Activated CD4-positive, alpha-beta T cell treated with anti-CD3 and anti-CD28 coated beads, Interleukin-2, amount 50 U/mL, for 1 hour (primary cell): Measurements from ENCODE around the gene INTS6L.
"Not testable (repeated sequence)": the region's sequence is repeated elsewhere in the genome, so short reads cannot be mapped to it uniquely, and the experiment has no call there.

ENCODE experiments used
- DNase-seq: peaks from one replicate; pipeline ENCODE4 v3.0.0-alpha.2; 2020

INTS6L gene

DNA sequence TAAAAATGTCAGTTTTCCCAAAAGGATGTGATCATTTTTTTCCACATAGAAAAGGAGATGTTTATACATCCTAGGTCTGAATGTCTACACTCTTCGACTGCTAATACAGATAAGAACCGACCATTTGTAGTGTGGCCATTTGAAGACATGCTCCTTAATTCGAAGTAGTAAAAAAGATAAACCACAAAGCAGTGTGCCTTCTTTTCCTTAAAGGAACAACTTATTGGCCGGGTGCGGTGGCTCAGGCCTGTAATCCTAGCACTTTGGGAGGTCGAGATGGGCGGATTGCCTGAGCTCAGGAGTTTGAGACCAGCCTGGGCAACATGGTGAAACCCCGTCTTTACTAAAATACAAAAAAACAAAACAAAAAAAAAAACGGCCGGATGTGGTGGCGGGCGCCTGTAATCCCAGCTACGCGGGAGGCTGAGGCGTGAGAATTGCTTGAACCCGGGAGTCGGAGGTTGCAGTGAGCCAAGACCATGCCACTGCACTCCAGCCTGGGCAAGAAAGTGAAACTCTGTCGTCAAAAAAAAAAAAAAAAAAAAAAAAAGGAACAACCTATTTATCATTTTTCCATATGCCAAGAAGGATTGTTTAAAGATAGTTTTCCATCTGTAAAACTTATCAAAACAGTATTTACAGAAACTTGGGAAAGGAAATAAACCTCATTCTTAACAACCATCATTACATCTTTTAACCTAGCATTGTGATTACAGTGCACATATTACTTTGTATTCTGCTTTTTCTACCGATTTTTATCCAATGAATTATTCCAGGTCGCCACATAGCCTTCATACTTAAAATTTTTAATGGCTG lies 2.6 kb downstream of the INTS6L start:
- DNase-seq = no peak

DNA sequence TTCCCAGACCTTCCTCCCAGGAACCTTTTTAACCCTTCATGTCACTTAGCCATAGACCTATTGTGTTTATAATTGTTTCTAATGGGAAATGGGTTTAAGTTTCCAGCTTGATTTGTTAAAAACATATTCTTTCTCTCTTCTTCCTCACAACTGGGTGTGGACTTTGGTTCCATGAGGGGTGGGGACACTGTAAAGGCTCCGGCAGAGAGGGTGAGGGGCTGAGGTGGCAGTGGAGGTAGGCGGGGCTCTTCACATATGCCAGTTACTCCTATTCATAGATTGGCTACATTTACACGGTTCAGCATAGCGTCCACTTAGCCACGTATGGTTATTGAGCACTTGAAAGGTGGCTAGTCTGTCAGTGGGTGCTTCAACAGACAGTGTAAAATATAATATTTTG lies 7.8 kb downstream of the INTS6L start:
- no peak for DNase-seq

DNA sequence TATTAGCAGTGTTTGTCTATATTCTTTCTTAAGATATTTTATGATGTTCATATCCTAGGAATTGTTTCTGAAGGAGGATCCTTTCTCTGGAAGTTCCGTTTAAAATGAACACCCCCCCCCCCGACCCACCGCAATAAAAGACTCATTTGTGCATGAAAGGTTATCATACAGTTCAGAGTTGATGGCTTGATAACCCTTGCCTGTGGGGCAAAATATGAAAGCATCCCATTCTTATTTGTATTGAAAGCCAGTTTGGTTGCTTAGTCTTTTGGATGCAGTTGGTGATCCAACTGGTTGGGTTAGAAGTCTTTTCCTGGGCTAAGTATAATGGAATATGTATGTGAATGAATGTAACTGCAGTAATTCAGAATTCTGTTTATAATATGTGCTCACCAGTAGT lies 8.3 kb downstream of the INTS6L start:
- DNase-seq = no peak

DNA sequence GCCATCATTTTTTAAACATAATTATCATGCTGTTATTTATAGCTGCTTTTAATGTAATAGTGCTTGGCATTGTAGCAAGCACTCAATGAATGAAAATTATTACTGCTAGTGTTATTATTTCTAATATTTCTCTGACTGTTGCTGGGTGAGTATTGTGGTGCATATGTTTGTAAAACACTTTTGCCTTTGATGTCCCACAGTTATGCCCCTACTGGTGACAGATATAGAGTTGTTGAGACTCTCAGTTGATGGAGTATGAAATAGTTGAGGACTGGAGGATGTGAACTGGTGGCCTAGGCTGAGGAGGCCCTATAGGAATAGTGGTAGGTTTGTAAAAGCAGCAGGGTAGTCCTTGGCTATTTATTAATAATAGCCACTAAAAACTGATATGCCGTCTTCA lies 9.6 kb downstream of the INTS6L start:
- no peak for DNase-seq

DNA sequence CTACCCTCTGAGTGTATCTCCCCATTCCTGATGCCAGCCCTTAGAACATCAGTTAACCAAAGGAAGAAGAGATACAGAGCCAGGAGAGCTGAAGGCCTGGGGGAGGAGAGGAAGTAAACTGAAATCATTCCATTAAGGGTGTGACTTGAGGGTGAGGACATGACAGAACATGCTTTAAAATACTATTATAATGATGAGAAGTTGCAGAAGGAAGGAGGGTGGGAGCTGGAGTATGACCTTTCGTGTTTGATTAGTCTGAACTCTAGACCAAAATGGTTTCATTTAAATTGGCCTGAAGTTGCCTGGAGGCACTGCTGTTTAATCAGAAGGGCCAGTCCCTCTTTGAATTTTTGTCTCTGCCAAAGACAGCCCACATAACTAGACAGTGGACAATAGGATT lies 11.4 kb downstream of the INTS6L start:
- no peak for DNase-seq

DNA sequence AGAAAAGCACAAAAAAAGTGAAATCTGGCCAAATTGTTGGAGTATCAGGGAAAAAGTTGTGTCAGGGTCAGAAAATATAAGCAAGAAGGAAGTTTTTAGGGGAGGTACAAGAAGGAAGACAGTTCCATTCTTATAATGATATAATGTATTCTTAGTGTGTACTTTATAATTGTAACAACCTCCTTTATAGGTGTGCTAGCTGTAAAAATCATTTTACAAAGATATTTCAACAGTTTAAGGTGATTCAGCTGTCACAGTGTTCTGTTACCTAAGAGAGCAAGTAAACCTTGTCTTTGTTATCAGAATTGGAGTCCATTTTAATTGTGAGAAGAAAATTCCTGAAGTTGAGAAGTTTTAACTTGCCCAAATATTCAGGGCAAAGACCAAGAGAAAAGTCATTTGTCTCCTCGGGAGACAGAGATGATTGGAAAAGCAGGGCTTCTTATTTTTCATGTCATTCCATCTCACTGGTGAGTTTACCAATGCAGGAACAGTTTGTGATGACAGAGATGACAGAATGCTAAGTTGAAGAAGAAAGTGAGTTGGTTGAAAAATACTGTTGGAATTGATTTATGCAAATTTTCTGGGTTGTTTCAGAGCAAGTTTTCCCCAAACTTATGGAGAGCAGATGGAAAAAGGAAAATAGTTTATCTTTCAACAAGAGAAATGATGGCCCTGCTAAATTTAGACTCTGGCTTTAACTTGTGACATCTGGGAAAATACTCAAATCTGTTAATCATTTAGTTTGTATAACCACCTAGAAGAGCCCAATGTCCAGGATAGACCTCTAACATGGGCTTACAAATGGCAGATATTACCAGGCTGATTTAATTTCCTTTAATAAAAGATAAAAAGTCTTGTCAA lies 14.8 kb downstream of the INTS6L start:
- DNase-seq = no peak

DNA sequence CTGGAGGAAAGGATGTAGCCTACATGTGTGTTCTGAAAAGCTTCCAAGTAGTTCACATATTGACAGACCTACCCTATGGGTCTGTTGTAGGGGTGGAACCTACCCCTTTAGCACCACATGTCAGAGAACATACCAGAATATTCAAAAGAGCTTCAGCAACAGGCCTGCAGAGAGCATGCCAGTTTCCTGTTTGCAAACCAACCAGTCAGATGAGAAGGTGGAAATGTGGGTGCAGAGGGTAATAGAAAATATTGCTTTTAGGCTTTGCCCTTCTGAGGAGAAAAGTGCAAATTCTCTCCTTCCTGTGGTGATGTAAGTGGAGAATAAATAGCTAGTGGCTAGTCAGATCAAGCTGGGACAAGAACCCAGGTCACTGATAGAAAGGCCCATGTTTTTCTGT lies 16.4 kb downstream of the INTS6L start:
- DNase-seq = no peak

DNA sequence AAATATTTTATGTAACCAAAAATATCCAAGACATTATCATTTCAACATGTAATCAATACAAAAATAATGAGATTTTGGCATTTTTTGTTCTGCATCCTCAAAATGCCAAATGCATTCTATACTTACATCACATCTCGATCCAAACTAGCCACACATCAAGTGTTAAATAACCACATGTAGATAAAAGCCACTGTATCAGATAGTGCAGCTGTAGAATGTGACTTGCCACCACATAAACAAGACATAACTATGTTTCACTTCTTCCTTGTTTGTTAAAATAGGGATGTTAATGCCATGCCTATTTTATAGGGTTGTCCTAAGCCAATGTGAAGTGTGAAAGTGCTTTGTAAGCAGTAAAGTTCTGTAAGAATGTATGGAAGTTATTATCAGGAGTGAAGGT lies 20.9 kb downstream of the INTS6L start:
- no peak for DNase-seq

DNA sequence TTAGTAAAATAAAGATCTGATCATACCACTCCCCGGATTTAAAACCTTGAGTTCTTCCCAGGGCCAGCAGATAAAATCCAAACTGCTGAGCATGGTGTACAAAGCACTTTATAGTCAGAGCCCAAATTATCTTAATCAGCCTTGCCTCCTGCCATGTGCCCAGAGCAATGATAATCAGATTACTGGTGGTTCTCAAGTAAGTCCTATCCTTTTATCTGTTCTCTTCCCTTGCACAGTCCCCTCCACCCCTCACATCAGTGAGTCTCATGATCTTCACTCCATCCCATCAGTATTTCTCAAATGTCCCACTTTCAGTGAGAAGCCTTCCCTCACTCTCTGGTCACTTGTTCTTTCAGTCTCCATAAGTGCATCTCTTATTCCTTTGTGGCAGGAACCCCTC lies 22.7 kb downstream of the INTS6L start:
- no peak for DNase-seq

DNA sequence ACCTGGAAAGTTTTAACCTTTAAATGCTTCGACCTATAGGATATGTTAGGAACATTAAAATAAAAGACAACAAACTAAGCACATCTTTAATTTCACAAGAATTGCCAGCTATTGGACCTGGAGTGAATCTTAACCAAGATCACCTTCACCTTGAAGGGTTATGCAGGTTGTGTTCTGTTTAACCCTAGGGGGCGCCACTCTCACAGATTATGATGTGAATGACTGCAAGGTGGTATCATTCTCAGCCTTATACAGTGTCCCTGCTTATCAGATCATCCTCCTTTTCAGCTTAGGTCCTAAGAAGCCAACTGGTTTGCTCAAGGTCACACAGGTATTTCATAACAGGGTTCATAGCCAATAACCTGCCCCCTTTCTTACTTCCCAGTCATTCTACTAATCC lies 23.5 kb downstream of the INTS6L start:
- peak; percentile 14 for DNase-seq

DNA sequence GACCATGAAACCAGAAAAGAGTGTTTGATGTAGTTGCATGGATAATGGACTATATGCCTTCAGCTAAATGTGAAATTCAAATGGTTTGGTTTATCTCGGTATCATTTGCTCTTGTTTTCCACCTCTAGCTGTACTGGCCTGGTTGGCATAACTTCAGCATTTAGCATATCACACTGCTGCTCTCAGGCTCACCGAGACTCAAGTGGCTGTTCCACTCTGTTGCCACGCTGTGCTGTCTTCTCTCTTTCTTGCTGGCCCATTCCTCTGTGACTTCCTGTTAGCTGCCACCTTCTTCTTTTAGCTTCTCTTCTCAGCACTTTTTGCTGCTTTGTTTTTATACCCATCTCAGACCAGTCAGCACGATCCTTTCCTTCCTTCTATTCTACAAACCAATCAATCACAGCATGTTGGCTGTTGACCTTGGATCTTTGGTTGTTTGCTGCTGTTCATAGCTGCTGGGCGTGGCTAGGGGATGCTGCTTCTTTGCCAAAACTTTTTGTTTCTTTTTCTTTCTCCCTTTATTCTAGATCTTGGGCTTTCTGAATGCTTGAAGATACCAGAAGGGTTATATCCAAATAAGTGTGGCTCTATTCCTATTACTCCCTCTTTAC lies 24.0 kb downstream of the INTS6L start:
- no peak for DNase-seq

DNA sequence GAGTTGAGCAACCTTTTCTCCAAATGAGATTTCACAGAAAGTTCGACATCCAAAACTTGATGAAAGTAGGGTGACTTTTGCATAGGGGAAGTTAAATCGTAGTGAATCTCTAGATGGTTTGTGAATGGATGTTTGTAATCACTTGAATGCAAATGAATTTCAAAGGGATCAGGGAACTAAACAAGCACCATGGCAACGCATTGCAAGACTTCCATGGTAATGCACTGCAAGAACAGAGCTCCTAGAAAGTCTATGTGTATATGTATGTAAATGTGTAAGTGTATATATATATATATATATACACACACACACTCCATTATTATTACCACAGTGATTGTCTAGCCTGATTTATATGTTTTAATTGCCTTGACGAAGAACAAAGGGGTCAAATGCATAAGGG lies 27.3 kb downstream of the INTS6L start:
- no peak for DNase-seq

DNA sequence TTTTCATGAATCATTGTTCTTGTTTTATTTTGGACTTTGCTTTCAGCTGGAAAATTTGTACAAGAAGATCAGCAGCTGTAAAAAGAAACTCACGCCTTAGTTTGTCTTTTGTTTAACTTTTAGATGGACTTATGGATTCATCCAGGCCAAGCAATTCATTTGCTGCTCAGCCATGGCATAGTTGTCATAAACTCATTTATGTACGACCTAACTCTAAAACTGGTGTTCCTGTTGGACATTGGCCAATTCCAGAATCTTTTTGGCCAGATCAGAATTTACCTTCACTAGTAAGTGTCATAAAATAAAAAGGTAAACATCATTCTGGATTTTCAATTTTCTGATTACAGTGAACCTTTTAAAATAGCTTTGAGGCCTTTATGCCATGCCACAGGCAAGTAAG lies 29.1 kb downstream of the INTS6L start:
- no peak for DNase-seq

DNA sequence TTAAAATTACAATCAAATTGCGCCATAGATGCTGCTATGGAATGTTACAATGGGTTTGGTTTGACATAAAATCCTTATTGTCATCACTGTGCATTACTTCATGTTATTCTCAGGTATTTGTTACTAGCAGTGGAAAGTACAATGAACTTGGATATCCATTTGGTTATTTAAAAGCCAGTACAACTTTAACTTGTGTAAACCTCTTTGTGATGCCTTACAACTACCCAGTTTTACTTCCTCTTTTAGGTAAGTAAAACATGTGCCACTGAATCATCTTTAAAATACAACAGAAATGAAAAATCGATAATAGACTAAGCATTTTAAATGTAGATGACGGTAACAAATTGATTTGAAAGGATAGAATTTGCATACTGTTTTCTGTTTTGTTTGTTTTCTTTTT lies 35.6 kb downstream of the INTS6L start:
- no peak for DNase-seq

DNA sequence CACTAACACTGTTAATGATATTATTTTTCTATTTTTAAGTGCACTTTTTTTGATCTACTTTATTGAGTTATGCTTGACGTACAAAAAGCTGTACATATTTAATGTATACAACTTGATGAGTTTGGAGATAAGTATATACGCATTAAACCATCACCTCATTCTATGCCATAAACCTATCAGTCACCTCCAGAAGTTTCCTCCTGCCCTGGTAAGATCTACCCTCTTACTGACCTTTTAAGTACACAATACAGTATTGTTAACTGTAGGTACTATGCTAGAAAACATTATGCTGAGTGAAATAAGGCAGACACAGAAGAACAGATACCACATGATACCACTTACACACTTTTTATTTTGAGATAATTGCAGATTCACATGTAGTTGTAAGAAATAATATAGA lies 36.9 kb downstream of the INTS6L start:
- DNase-seq = no peak

DNA sequence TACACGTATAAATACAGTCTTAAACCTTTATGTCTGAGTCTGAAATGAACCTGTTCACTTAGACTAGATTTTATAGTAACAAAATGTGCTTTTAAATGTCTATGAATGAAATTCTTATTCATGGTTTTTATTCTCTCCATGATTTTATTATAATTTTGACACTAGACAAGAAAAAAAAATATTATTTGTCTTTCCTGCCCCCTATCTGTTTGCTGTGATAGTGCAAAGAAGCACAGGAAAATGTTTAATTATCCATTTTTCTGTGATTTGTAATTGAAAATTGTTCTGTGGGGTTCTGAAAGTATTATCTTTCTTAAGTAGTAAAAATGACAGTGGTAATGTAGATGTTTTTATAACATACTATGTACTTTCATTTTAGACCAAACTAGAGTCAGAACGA lies 52.0 kb downstream of the INTS6L start:
- no peak for DNase-seq

DNA sequence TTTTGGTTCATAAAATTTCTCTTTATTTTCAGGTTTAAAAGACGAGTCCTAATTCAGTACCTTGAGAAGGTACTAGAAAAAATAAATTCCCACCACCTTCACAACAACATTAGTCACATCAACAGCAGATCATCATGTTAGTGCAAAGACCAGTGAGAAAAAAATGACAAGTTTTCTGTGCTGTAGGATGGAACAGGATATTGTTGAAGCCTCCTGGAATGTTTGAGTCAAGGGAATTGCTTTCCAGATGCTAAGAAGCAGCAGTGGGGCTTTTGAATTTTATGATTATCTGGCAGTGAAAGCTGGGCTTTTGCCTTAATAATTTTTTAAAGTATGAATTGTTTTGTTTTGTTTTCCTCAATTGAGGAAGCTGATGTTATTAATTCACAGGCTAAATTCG lies 61.0 kb downstream of the INTS6L start:
- no peak for DNase-seq

DNA sequence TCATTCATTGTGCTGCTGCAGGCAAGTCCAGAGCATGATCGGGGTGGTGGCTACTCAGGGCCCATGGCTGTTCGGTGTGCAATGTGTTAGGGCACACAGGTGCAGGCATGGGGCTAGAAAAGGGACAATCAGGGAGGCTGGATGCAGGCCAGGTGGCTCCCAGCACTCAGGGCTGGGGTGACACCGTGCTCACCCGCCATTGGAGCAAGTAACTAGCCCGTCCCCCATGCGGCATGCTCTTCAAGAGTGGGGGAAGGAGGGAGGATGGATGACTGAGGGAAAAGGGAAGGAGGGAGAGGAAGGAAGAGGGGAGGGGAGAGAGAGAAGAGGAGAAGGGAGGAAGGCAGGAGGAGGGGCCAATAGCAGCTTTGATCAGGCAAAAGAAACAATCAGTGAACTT lies 64.7 kb downstream of the INTS6L start:
- DNase-seq = no peak

DNA sequence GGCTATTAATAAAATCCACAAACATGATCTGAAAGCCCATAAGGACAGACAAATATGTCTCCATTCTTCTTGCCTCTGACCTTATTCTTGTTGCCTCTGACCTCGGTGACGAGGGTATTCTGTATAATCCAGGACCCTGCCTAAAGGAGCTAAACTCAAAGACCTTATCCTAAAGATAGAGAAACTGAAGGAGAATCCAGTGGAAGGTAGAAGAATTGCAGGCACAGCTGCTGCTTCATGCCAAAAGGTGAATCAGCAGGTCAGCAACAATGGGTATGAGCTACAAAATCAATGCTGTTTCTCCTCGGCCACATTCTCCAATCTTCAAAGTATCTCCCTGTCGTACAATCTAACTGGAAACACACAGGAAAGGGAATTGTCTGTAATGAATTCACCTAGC lies 71.4 kb downstream of the INTS6L start:
- DNase-seq = no peak

DNA sequence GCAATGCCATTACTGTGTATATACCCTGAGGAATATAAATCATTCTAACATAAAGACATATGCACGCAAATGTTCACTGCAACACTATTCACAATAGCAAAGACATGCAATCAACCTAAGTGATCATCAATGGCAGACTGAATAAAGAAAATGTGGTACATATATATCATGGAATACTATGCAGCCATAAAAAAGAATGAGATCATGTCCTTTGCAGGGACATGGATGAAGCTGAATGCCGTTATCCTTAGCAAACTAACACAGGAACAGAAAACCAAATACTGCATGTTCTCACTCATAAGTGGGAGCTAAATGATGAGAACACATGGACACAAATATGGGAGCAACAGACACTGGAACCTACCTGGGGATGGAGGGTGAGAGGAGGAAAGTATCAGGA lies 73.6 kb downstream of the INTS6L start:
- DNase-seq = not testable (repeated sequence)

DNA sequence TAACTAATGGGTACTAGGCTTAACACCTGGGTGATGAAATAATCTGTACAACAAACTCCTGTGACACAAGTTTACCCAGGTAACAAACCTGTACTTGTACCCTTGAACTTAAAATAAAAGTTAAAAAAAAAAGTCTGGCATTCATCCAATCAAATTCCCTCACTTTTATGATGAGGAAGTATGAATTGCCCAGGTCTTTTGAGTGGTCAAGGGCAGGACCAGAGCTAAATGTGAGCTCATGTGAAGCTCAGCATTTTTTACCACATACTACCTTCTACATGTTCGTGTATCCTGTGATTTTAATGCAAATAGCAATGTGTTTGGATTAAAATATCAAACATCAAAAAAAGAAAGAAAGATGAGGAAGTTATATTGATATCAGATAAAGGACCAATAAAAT lies 74.0 kb downstream of the INTS6L start:
- DNase-seq = not testable (repeated sequence)

DNA sequence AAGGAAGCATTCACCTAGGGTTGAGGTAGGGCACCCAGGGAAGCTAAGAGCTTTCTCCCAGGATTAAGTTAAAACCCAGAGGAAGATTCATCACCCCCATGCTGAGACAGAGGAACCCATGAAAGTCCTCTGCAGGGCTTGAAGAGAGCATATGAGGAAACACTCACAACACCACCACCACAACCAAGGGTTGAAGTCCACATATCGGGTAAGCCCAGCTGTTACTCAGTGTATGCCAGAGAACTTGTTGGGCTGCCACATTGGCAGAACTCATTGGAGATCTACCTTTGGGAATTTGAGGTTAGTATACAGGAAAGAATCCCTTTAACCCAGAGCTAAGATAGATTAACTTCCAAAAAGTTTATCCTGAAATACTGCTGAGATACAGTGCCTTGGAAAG lies 75.1 kb downstream of the INTS6L start:
- DNase-seq = no peak

DNA sequence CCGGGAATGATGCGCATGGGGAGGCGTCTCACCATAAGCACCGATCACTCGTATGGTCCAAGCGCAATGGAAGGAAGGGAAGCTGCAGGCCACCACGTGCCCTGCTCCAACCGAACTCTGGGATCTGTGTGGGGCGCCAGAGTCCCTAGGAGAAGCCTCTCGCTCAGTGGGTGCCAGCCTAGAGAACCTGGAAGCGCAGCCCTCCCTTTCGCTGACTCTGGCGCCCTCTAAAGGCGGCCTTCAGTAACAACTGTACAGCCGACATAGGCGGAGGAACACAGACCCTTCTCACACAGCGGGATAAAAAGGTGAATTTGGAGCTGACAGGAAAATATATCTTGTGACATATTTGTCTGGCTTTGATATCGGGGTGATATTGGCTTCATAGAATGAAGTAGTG lies 76.0 kb downstream of the INTS6L start:
- peak; percentile 44 for DNase-seq

DNA sequence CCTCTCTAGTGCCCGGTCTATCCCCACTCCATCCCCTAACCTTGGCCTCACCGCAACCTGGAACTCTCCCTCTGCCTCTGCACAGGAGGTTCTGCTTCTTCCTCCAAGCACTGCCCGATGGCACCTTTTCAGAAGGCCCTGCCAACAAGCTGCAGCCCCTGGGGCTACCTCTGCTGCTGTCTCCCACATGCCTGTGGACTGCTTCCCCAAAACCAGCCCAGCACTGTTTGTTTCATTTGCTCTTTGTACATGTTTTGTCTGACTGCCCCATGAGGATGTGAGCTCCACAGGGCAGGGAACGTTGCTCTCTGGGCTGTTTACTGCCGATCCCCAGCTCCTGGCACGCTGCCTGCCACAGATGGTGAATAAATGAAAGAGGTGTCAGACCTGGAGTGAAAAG lies 85.4 kb downstream of the INTS6L start:
- DNase-seq = no peak
